Lower lobe of right lung (tissue), 2 donors: Measurements from ENCODE around the gene SELENOP. TPM values are rescaled to one million over a fixed set of nuclear protein-coding genes. Genes with fewer than 3 reads are reported as not detected.
"Not testable (repeated sequence)": the region's sequence is repeated elsewhere in the genome, so short reads cannot be mapped to it uniquely, and the experiment has no call there.

Source experiments
- ATAC-seq, 2 donors: fragments of 200-7000 bp; cut with Tn5 transposase; one replicate each; pipeline ENCODE4 v1.9.1; 2020 to 2022; ENCODE audit warnings: mild to moderate bottlenecking in 2 of 2, moderate library complexity in 2 of 2
- DNase-seq: peaks from one replicate; pipeline ENCODE4 v3.0.0-alpha.2; 2020
- H3K27ac ChIP-seq: fragments of 200-600 bp; one replicate; pipeline ENCODE4 v1.8.0; 2022
- H3K27me3 ChIP-seq: fragments of 200-600 bp; one replicate; pipeline ENCODE4 v1.8.0; 2022; ENCODE audit warnings: low read depth
- H3K36me3 ChIP-seq: fragments of 200-600 bp; one replicate; pipeline ENCODE4 v1.8.0; 2022; ENCODE audit warnings: mild to moderate bottlenecking
- H3K4me1 ChIP-seq: fragments of 200-600 bp; one replicate; pipeline ENCODE4 v1.8.0; 2022
- H3K4me3 ChIP-seq: fragments of 200-600 bp; one replicate; pipeline ENCODE4 v1.8.0; 2022; ENCODE audit warnings: mild to moderate bottlenecking
- H3K9me3 ChIP-seq: fragments of 200-600 bp; one replicate; pipeline ENCODE4 v1.8.0; 2022
- CTCF ChIP-seq: fragments of 200-600 bp; IDR thresholded peaks from one replicate; pipeline ENCODE4 v1.8.0; 2022; ENCODE audit warnings: antibody characterized with exemption, mild to moderate bottlenecking
- intact Hi-C: fragments of 100-400 bp; cut with DNase I; formaldehyde crosslinking; loops from one replicate; pipeline ENCODE4 v1.11.0; 2022
- total RNA-seq: library from RNA; stranded (reverse); fragmentation: NEBNext Ultra II Directional; extraction: Animal tissue kit (Norgen Biotek cat#: 25700); gene quantifications from one replicate; pipeline ENCODE4 v1.2.1, GENCODE V29; 2021
- donor health status: DM: no; HTN: yes; CAD: no; lungs with severe emphysema.

The SELENOP gene
- total RNA-seq, 1 donor from 2014 or later, result 705 TPM

GRCh38 chr5:42825422-42826148, 13.9 kb upstream of the SELENOP start:
- TF ChIP-seq CTCF, result no peak
- no peaks in the 10 kb centered on the region for H3K27me3 ChIP-seq
- peaks cover 9% of the 10 kb centered on the region for H3K4me1 ChIP-seq
- no peaks in the 10 kb centered on the region for H3K9me3 ChIP-seq
- no peak overlapping the region for H3K27ac ChIP-seq
- DNase-seq (no peak), ATAC-seq (peak; percentile 87 to 91)
- no peak overlapping the region for H3K4me3 ChIP-seq
- intact Hi-C loops, result no loop called here
- H3K36me3 ChIP-seq, result no peaks in the 10 kb centered on the region

GRCh38 chr5:42824347-42824976, 12.8 kb upstream of the SELENOP start:
- Histone ChIP-seq H3K36me3 (no peaks in the 10 kb centered on the region), H3K4me3 (no peak overlapping the region), H3K27me3 (no peaks in the 10 kb centered on the region), H3K9me3 (no peaks in the 10 kb centered on the region), H3K27ac (no peak overlapping the region), H3K4me1 (peaks cover 9% of the 10 kb centered on the region)
- DNase-seq (no peak), ATAC-seq (no peak)
- no peak for TF ChIP-seq CTCF
- intact Hi-C loops, result no loop called here

- intact Hi-C loops, result no loop called here
- TF ChIP-seq CTCF, result no peak
- peaks cover 9% of the 10 kb centered on the region for H3K4me1 ChIP-seq
- no peak overlapping the region for H3K4me3 ChIP-seq
- H3K27ac ChIP-seq, result no peak overlapping the region
- H3K36me3 ChIP-seq, result no peaks in the 10 kb centered on the region
- ATAC-seq, result no peak
- no peaks in the 10 kb centered on the region for H3K27me3 ChIP-seq
- DNase-seq, result no peak
- H3K9me3 ChIP-seq, result no peaks in the 10 kb centered on the region
These were observed 10.9 kb upstream of the SELENOP start for GRCh38 chr5:42822548-42822947.

- H3K4me3 ChIP-seq, result no peak overlapping the region
- no peak overlapping the region for H3K27ac ChIP-seq
- intact Hi-C loops, result no loop called here
- no peaks in the 10 kb centered on the region for H3K9me3 ChIP-seq
- ATAC-seq, result peak; percentile 41 to 61
- H3K4me1 ChIP-seq, result no peaks in the 10 kb centered on the region
- no peak for DNase-seq
- no peaks in the 10 kb centered on the region for H3K36me3 ChIP-seq
- no peak for TF ChIP-seq CTCF
- H3K27me3 ChIP-seq, result no peaks in the 10 kb centered on the region
These were observed 8.1 kb upstream of the SELENOP start for GRCh38 chr5:42819745-42820144.

GRCh38 chr5:42816546-42816945, 4.9 kb upstream of the SELENOP start:
- H3K9me3 ChIP-seq, H3K27me3 ChIP-seq, DNase-seq, intact Hi-C loops, ATAC-seq, H3K4me1 ChIP-seq, H3K27ac ChIP-seq, H3K36me3 ChIP-seq, H3K4me3 ChIP-seq: not testable (repeated sequence)

- Histone ChIP-seq H3K27me3 (no peaks in the 10 kb centered on the region), H3K9me3 (no peaks in the 10 kb centered on the region), H3K36me3 (no peaks in the 10 kb centered on the region), H3K4me1 (peaks cover 9% of the 10 kb centered on the region), H3K27ac (no peak overlapping the region), H3K4me3 (no peak overlapping the region)
- DNase-seq, result no peak
- ATAC-seq, result no peak
- no peak for TF ChIP-seq CTCF
- intact Hi-C loops, result no loop called here
These were observed 1.8 kb upstream of the SELENOP start for GRCh38 chr5:42813533-42813932.
